Urinary bladder (tissue), 4 donors: Measurements from ENCODE around the gene ZNF354C. TPM values are rescaled to one million over a fixed set of nuclear protein-coding genes. Genes with fewer than 3 reads are reported as not detected.

ENCODE experiments used
- DNase-seq: peaks from one replicate; pipeline ENCODE4 v3.0.0-alpha.2; 2015; ENCODE audit errors: extremely low spot score
- H3K27ac ChIP-seq: one replicate; pipeline ENCODE4 v1.5.1; 2013; ENCODE audit warnings: low read depth, mild to moderate bottlenecking, moderate library complexity
- H3K36me3 ChIP-seq: one replicate; pipeline ENCODE4 v1.6.1; 2013; ENCODE audit warnings: mild to moderate bottlenecking, moderate library complexity; ENCODE audit not compliant: insufficient read depth
- H3K4me1 ChIP-seq: one replicate; pipeline ENCODE4 v1.6.1; 2013; ENCODE audit warnings: mild to moderate bottlenecking, moderate library complexity; ENCODE audit not compliant: insufficient read depth
- H3K4me3 ChIP-seq: one replicate; pipeline ENCODE4 v1.5.1; 2013; ENCODE audit warnings: low read depth, low read length
- WGBS: extraction: QIAGEN DNeasy Blood & Tissue Kit; methylation state at CpG from one replicate; pipeline ENCODE4 v1.1.7; 2013; 5-methylcytosine and 5-hydroxymethylcytosine counted together
- polyA plus RNA-seq: library from polyadenylated mRNA; stranded (reverse); fragments of 200-250 nt; gene quantifications from one replicate; pipeline ENCODE4 v1.2.3, GENCODE V29; 2013
- total RNA-seq: library from RNA; depleted of rRNA; stranded (reverse); fragments of >200 nt; gene quantifications from one replicate; pipeline ENCODE4 v1.2.3, GENCODE V29; 2014
- donor health status: healthy with polysubstance abuse.
- donor health status: healthy.

Gene ZNF354C
- total and polyA plus RNA-seq, 2 donors: 4.0 to 28.9 TPM

GRCh38 chr5:179127136-179128040 is 67.2 kb downstream of the ZNF354C start:
- Histone ChIP-seq H3K4me1 (no peaks in the 10 kb centered on the region), H3K27ac (no peak overlapping the region), H3K4me3 (no peak overlapping the region), H3K36me3 (peaks cover 2% of the 10 kb centered on the region)
- 93% methylated on average over 21 of the region's 21 CpGs for WGBS
- no peak for DNase-seq

GRCh38 chr5:179128041-179128365 is 67.8 kb downstream of the ZNF354C start:
- H3K36me3 ChIP-seq: peaks cover 2% of the 10 kb centered on the region
- no peak for DNase-seq
- 93% methylated on average over 10 of the region's 10 CpGs for WGBS

GRCh38 chr5:179128976-179129375 is 68.8 kb downstream of the ZNF354C start:
- H3K4me3 ChIP-seq: no peak overlapping the region

More at GRCh38 chr5:179128041-179128365, 67.8 kb downstream of the ZNF354C start:
- H3K4me3 ChIP-seq: no peak overlapping the region
- no peak overlapping the region for H3K27ac ChIP-seq
- H3K4me1 ChIP-seq: no peaks in the 10 kb centered on the region

GRCh38 chr5:179129607-179130071 is 69.5 kb downstream of the ZNF354C start:
- Histone ChIP-seq H3K4me3 (no peak overlapping the region), H3K4me1 (no peaks in the 10 kb centered on the region), H3K27ac (no peak overlapping the region), H3K36me3 (peaks cover 2% of the 10 kb centered on the region)
- DNase-seq: no peak
- WGBS: 85% methylated on average over 18 of the region's 18 CpGs

More at GRCh38 chr5:179128976-179129375, 68.8 kb downstream of the ZNF354C start:
- no peak overlapping the region for H3K27ac ChIP-seq
- H3K36me3 ChIP-seq: peaks cover 2% of the 10 kb centered on the region
- no peaks in the 10 kb centered on the region for H3K4me1 ChIP-seq
- 90% methylated on average over 14 of the region's 14 CpGs for WGBS
- no peak for DNase-seq

GRCh38 chr5:179130101-179130681 is 70.0 kb downstream of the ZNF354C start:
- H3K4me1 ChIP-seq: no peaks in the 10 kb centered on the region
- H3K4me3 ChIP-seq: no peak overlapping the region
- H3K36me3 ChIP-seq: peaks cover 2% of the 10 kb centered on the region
- H3K27ac ChIP-seq: no peak overlapping the region
- no peak for DNase-seq
- 89% methylated on average over 14 of the region's 14 CpGs for WGBS

- 90% methylated on average over 10 of the region's 10 CpGs for WGBS
- DNase-seq: no peak
- no peaks in the 10 kb centered on the region for H3K4me1 ChIP-seq
- no peak overlapping the region for H3K4me3 ChIP-seq
- H3K36me3 ChIP-seq: peaks cover 2% of the 10 kb centered on the region
- no peak overlapping the region for H3K27ac ChIP-seq
Measured at GRCh38 chr5:179131321-179131835, 71.2 kb downstream of the ZNF354C start.

GRCh38 chr5:179131886-179132585 is 71.9 kb downstream of the ZNF354C start:
- Histone ChIP-seq H3K4me1 (no peaks in the 10 kb centered on the region), H3K36me3 (peaks cover 2% of the 10 kb centered on the region), H3K27ac (no peak overlapping the region), H3K4me3 (no peak overlapping the region)
- WGBS: 83% methylated on average over 15 of the region's 15 CpGs
- DNase-seq: no peak

- 88% methylated on average over 23 of the region's 23 CpGs for WGBS
- Histone ChIP-seq H3K36me3 (peaks cover 2% of the 10 kb centered on the region), H3K4me1 (no peaks in the 10 kb centered on the region), H3K4me3 (no peak overlapping the region), H3K27ac (no peak overlapping the region)
- no peak for DNase-seq
Measured at GRCh38 chr5:179132586-179133355, 72.6 kb downstream of the ZNF354C start.

Other genes starting within 250 kb of the ZNF354C start
- gene ZNF354B, start 200.4 kb upstream of the ZNF354C start, total RNA-seq: 34.5 TPM
- 11.2 TPM for gene ZNF354B, start 200.4 kb upstream of the ZNF354C start, polyA plus RNA-seq
- gene ZFP2, start 164.5 kb upstream of the ZNF354C start, total RNA-seq: 5.8 TPM
- 1.8 TPM for gene ZFP2, start 164.5 kb upstream of the ZNF354C start, polyA plus RNA-seq
- 10.6 TPM for gene ZNF454, start 119.2 kb upstream of the ZNF354C start, total RNA-seq
- gene ZNF454, start 119.2 kb upstream of the ZNF354C start, polyA plus RNA-seq: 1.7 TPM
- gene GRM6, start 65.1 kb upstream of the ZNF354C start, total RNA-seq: not detected
- not detected for gene GRM6, start 65.1 kb upstream of the ZNF354C start, polyA plus RNA-seq
- gene ZNF879, start 36.6 kb upstream of the ZNF354C start, total RNA-seq: 11.9 TPM
- 2.6 TPM for gene ZNF879, start 36.6 kb upstream of the ZNF354C start, polyA plus RNA-seq